GM21515 (cell line): ENCODE measurements around the gene VSNL1.

Experiments used
- ATAC-seq: cut with Tn5 transposase; IDR thresholded peaks from one replicate; pipeline ENCODE4 v1.9.1; 2021; ENCODE audit not compliant: unreplicated experiment

The VSNL1 gene

GRCh38 chr2:17688600-17688999 lies 148.1 kb downstream of the VSNL1 start:
- ATAC-seq: no peak

GRCh38 chr2:17689010-17689409 lies 148.5 kb downstream of the VSNL1 start:
- ATAC-seq: no peak

- ATAC-seq: no peak
Observed at GRCh38 chr2:17690776-17691175, 150.3 kb downstream of the VSNL1 start.
